Measurements from ENCODE around the gene NCOA1.

GRCh38 chr2:24505534-24506275 is 14.7 kb downstream of the NCOA1 start:
- TF ChIP-seq POLR2A (IDR thresholded peaks at IDR 0.05) (no peak), CTCF (IDR thresholded peaks at IDR 0.05) (no peak)
